PC-3 (cell line): ENCODE results near the gene ISCU. TPM values are rescaled to one million over a fixed set of nuclear protein-coding genes. Genes with fewer than 3 reads are reported as not detected.

Experiments
- ATAC-seq: fragments of 200-7000 bp; cut with Tn5 transposase; 2 replicates; pipeline ENCODE4 v1.9.1; 2020; ENCODE audit warnings: mild to moderate bottlenecking, moderate library complexity
- BruUV-seq: library from RNA; stranded (reverse); fragments of 400-500 nt; replicated peaks from 2 replicates; lab custom pipeline; 2021; lab: Mats Ljungman, UMichigan
- CTCF ChIA-PET: fragments of 300-600 bp; sonication (Branson Sonifier 250); formaldehyde crosslinking; loops from one replicate; lab custom pipeline; 2022; ENCODE audit warnings: antibody characterized with exemption; lab: Charles Lee
- POLR2A ChIA-PET: fragments of 300-600 bp; sonication (Branson Sonifier 250); formaldehyde crosslinking; loops from one replicate; lab custom pipeline; 2022; ENCODE audit warnings: antibody characterized with exemption; ENCODE audit not compliant: unreplicated experiment; lab: Charles Lee
- DNase-seq: peaks from one replicate; pipeline ENCODE4 v3.0.0-alpha.2; 2015
- H2AFZ ChIP-seq: fragments of 300-600 bp; sonication (generic); 2 replicates; pipeline ENCODE4 v1.6.0; 2016; ENCODE audit warnings: antibody characterized with exemption, low read length
- H3F3A ChIP-seq: fragments of 300-600 bp; sonication (generic); one replicate; pipeline ENCODE4 v1.6.0; 2017; ENCODE audit warnings: antibody characterized with exemption, low read length, control low read depth, mild to moderate bottlenecking; ENCODE audit not compliant: unreplicated experiment
- H3K27ac ChIP-seq: fragments of 300-600 bp; sonication (generic); 2 replicates; pipeline ENCODE4 v1.5.1; 2016; ENCODE audit warnings: mild to moderate bottlenecking, low read length
- H3K27me3 ChIP-seq: fragments of 300-600 bp; sonication (generic); 2 replicates; pipeline ENCODE4 v1.6.1; 2016; ENCODE audit warnings: low read length, mixed read lengths
- H3K36me3 ChIP-seq: fragments of 300-600 bp; sonication (generic); 2 replicates; pipeline ENCODE4 v1.6.1; 2016; ENCODE audit warnings: low read depth, mixed run types, low read length, mixed read lengths
- H3K4me1 ChIP-seq: fragments of 300-600 bp; sonication (generic); 2 replicates; pipeline ENCODE4 v1.5.1; 2016; ENCODE audit warnings: low read length; ENCODE audit not compliant: insufficient read depth
- H3K4me2 ChIP-seq: fragments of 300-600 bp; sonication (generic); 2 replicates; pipeline ENCODE4 v1.6.0; 2016; ENCODE audit warnings: low read length
- H3K4me3 ChIP-seq: fragments of 300-600 bp; sonication (generic); 2 replicates; pipeline ENCODE4 v1.5.1; 2016; ENCODE audit warnings: mild to moderate bottlenecking, low read length, mixed read lengths
- H3K79me2 ChIP-seq: fragments of 300-600 bp; sonication (generic); 2 replicates; pipeline ENCODE4 v1.6.1; 2017; ENCODE audit warnings: low read length, mixed read lengths
- H3K9ac ChIP-seq: fragments of 300-600 bp; sonication (generic); 2 replicates; pipeline ENCODE4 v1.6.0; 2016; ENCODE audit warnings: mild to moderate bottlenecking, low read length
- H3K9me2 ChIP-seq: fragments of 300-600 bp; sonication (generic); replicated peaks from 2 replicates; pipeline ENCODE4 v1.6.1; 2016; ENCODE audit warnings: mixed run types, low read length, mixed read lengths
- H3K9me3 ChIP-seq: fragments of 300-600 bp; sonication (generic); 2 replicates; pipeline ENCODE4 v1.6.1; 2016; ENCODE audit warnings: low read length, mixed read lengths
- H4K20me1 ChIP-seq: fragments of 300-600 bp; sonication (generic); 2 replicates; pipeline ENCODE4 v1.6.1; 2016; ENCODE audit warnings: low read length, mixed read lengths
- CTCF ChIP-seq: fragments of 300-600 bp; sonication (generic); conservative IDR thresholded peaks from 2 replicates; pipeline ENCODE4 v1.5.1; 2017; ENCODE audit warnings: antibody characterized with exemption, low read depth, mild to moderate bottlenecking, low read length
- EZH2 ChIP-seq: fragments of 300-600 bp; sonication (generic); IDR thresholded peaks from one replicate; pipeline ENCODE4 v1.6.1; 2017; ENCODE audit warnings: antibody characterized with exemption, mild to moderate bottlenecking, low read length; ENCODE audit not compliant: unreplicated experiment
- EZH2phosphoT487 ChIP-seq: fragments of 300-600 bp; sonication (generic); IDR thresholded peaks from 2 replicates; pipeline ENCODE4 v1.6.1; 2018; ENCODE audit warnings: mild to moderate bottlenecking, antibody characterized with exemption, low read length, borderline replicate concordance
- intact Hi-C: fragments of 100-400 bp; cut with micrococcal nuclease; formaldehyde crosslinking; loops from 2 replicates; pipeline ENCODE4 v1.9.0; 2023
- total RNA-seq: library from RNA; depleted of rRNA; stranded (reverse); fragments of >200 nt; gene quantifications from 2 replicates; pipeline ENCODE4 v1.2.3, GENCODE V29; 2014

Gene ISCU
- total RNA-seq, 1 experiment from 2014 or later: 181 TPM

- Histone ChIP-seq H3K9me3 (no peaks in the 10 kb centered on the region), H2AFZ (no peak overlapping the region; the same call in 1 of the 2 replicates), H3K9me2 (no peaks in the 10 kb centered on the region), H3K9ac (no peak overlapping the region), H3K4me3 (no peak overlapping the region), H4K20me1 (no peaks in the 10 kb centered on the region), H3K4me1 (no peaks in the 10 kb centered on the region), H3K27me3 (no peaks in the 10 kb centered on the region), H3F3A (no peaks in the 10 kb centered on the region), H3K4me2 (no peak overlapping the region), H3K27ac (no peak overlapping the region), H3K79me2 (no peaks in the 10 kb centered on the region), H3K36me3 (no peaks in the 10 kb centered on the region)
- TF ChIP-seq EZH2 (no peak), EZH2phosphoT487 (no peak), CTCF (no peak)
- no TSS peak for BruUV-seq
- ATAC-seq: peak; percentile 44
- no peak for DNase-seq
- intact Hi-C loops: no loop called here
- POLR2A ChIA-PET: no interaction called here
- CTCF ChIA-PET: interaction anchor here (0.7 kb wide), 1 partner anchor 13 kb away, joined by 5 read pairs; no protein-coding TSS in a partner anchor
These were observed 42.0 kb downstream of the ISCU start for GRCh38 chr12:108604208-108604941.

DNA sequence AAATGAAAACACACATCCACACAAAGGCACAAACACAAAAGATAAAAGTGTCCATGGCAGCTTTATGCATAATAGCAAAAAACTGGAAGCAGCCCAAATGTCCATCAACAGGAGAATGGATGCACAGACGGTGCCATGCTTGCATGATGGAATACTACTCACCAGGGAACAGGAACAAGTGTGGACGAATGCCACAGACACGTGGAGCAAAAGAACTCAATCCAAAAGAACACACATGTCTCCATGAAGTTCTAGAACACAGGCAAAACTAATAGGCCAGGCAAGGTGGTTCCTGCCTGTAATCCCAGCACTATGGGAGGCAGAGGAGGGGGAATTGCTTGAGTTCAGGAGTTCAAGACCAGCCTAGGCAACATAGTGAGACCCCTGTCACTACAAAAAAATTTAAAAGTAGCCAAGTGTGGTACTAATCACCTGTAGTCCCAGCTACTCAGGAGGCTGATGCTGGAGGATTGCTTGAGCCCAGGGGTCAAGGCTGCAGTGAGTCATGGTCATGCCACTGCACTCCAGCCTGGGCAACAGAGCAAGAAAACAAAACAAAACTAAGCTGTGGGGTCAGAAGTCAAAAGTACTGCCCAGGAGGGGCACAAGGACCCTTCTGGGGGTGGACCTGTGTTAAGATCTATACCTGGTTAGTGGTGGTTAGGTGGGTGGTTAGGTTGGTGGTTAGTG is 42.7 kb downstream of the ISCU start:
- TF ChIP-seq EZH2 (no peak), CTCF (no peak), EZH2phosphoT487 (no peak)
- no peak for DNase-seq
- Histone ChIP-seq H3K27ac (no peak overlapping the region), H3K79me2 (no peaks in the 10 kb centered on the region), H3K4me1 (no peaks in the 10 kb centered on the region), H4K20me1 (no peaks in the 10 kb centered on the region), H3K36me3 (no peaks in the 10 kb centered on the region), H3K27me3 (no peaks in the 10 kb centered on the region), H3K9ac (no peak overlapping the region), H3K9me3 (no peaks in the 10 kb centered on the region), H3F3A (no peaks in the 10 kb centered on the region), H3K4me2 (no peak overlapping the region), H3K9me2 (no peaks in the 10 kb centered on the region), H3K4me3 (no peak overlapping the region), H2AFZ (no peak overlapping the region)
- ChIA-PET POLR2A (no interaction called here), CTCF (no interaction called here)
- BruUV-seq: no TSS peak
- ATAC-seq: no peak
- intact Hi-C loops: no loop called here
